GM12892 (cell line): ENCODE data around the gene HOXD9.

Experiments used
- POLR2A ChIP-seq: IDR thresholded peaks from 2 replicates; pipeline ENCODE4 v1.6.1; 2011; ENCODE audit warnings: low read depth, low read length, control low read depth
- POLR2AphosphoS5 ChIP-seq: IDR thresholded peaks from 2 replicates; pipeline ENCODE4 v1.6.1; 2011; ENCODE audit warnings: low read depth, low read length, control low read depth
- TAF1 ChIP-seq: IDR thresholded peaks from 2 replicates; pipeline ENCODE4 v1.6.1; 2011; ENCODE audit warnings: low read depth, mild to moderate bottlenecking, control low read depth, low read length, borderline replicate concordance

DNA sequence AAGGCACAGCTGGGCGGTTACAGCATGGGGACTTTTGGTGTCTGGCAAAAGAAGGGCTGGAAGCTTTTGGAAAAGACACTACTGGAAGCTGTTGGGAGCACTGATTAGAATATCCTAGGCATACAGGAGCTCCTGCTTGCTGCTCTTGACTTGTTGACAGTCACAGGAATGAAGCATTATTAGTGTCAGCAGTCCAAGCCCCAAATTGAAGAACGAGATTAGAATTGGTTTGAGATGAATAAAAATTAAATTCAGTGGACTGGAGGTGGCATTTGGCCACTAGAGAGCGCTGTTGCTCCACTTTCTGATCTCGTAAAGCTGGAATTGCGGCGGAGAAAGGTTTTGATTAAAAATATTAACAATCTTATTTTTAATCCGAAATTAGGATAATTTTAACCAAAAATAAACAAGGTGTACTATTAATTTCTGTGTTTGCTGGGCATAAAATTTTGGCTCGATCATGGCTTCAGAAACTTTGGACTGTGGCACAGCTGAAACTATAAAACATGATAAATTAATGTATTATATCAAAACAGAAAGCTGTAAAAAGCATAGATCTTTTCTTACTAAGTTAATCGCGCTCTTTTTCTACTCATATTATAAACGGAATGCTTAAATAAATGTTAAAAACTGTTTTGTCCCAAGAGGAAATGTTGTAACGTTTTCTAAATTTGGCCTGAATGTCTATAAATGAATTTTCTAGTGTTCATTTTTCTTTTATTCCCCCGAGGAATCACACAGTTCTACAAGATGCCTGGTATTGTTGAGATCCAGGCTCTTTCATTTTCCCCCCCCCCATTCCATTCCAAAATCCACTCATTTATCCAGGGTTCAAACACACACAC lies 4.6 kb downstream of the HOXD9 start:
- TF ChIP-seq POLR2A (no peak), POLR2AphosphoS5 (no peak), TAF1 (no peak)
